GM19043 (cell line): ENCODE results near the gene KIR2DL3.
"Not testable (repeated sequence)": the region's sequence is repeated elsewhere in the genome, so short reads cannot be mapped to it uniquely, and the experiment has no call there.

Experiments
- ATAC-seq: cut with Tn5 transposase; IDR thresholded peaks from one replicate; pipeline ENCODE4 v1.9.1; 2021; ENCODE audit warnings: low read depth; ENCODE audit not compliant: unreplicated experiment

The KIR2DL3 gene

DNA sequence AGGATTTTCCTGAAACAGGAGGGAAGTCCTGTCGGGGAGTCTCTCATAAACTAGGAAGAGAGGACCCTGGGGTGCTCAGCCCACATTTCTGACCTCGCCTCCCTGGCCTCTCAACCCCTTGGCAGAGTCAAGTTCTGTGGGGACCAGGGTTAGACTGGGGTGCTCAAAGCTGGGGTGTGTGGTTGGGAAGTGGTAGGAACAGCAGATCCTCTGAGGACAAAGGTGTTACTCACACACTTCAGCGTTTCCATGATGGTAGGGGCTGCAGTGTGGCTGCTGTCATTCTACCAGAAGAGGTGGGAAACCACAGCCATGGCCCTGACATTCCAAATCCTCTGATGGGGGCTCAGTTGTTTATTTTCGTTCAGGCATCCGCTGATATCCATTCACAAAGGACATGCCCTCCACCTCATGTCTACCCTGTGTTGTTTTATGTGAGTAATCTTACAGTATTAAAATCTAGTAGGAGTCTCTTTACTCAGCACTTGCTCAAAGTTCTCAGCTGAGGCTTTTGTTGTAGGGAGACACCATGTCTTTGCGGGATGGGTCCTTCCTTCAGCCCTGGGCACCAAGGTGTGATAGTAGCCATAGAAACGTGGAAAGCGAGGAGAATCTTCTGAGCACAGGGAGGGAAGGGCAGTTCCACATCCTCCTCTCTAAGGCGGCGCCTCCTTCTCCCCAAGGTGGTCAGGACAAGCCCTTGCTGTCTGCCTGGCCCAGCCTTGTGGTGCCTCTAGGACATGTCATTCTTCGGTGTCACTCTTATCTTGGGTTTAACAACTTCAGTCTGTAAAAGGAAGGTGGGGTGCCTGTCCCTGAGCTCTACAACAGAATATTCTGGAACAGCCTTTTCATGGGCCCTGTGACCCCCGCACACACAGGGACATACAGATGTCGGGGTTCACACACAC lies 1.5 kb downstream of the KIR2DL3 start:
- ATAC-seq, result no peak

GRCh38 chr19:54741950-54742349 lies 3.6 kb downstream of the KIR2DL3 start:
- ATAC-seq, result not testable (repeated sequence)

DNA sequence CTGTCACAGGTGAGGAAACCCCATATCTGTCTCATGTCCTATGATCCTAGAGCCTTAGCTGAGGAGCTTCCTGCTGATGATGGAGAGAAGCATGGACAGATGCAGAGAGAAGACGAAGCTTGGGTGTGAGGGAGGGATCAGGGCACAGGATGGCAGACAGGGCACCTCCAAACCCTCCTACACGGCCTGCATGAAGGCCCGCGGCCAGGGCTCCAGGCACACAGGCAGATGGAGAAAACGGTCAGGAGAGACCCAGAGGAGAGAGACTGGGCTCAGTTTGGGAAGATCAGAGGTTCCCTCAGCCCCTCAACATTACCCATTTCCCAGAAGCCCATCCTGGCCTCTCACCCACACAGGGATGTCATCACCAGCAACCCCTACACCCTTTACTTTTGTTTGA lies 5.8 kb downstream of the KIR2DL3 start:
- ATAC-seq, result not testable (repeated sequence)

DNA sequence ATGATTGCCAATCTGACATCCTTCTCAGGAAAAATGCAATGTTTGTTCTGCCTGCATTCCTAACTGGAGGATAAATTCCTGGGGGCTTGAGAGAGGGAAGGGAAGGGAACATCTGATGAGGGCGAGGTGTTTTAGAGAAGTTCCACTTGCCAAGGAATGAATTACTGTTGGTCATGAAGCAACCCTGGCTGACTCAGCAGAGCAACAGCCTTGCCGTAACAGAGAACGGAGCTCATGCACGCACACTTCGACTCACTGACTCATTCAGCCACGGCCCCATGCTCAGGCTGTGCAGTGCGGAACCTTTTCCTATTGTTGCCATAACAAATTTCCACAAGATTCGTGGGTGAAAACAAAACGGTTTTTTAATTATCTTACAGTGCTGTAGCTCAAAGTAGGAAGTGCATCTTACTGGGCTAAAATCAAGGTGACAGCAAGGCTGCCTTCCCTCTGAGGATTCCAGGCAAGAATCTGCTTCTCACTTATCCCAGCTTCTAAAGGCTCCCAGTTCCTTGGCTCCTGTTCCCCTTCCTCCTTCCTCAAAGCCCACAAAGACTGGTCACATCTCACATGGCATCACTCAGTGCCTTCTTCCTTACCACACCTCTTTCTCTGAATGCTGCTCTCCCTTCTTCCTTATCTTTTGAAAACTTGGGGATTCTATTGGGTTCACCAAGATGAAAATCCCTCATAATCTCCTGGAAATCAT lies 9.5 kb downstream of the KIR2DL3 start:
- ATAC-seq, result not testable (repeated sequence)

GRCh38 chr19:54750276-54750675 lies 12.0 kb downstream of the KIR2DL3 start:
- ATAC-seq, result not testable (repeated sequence)

DNA sequence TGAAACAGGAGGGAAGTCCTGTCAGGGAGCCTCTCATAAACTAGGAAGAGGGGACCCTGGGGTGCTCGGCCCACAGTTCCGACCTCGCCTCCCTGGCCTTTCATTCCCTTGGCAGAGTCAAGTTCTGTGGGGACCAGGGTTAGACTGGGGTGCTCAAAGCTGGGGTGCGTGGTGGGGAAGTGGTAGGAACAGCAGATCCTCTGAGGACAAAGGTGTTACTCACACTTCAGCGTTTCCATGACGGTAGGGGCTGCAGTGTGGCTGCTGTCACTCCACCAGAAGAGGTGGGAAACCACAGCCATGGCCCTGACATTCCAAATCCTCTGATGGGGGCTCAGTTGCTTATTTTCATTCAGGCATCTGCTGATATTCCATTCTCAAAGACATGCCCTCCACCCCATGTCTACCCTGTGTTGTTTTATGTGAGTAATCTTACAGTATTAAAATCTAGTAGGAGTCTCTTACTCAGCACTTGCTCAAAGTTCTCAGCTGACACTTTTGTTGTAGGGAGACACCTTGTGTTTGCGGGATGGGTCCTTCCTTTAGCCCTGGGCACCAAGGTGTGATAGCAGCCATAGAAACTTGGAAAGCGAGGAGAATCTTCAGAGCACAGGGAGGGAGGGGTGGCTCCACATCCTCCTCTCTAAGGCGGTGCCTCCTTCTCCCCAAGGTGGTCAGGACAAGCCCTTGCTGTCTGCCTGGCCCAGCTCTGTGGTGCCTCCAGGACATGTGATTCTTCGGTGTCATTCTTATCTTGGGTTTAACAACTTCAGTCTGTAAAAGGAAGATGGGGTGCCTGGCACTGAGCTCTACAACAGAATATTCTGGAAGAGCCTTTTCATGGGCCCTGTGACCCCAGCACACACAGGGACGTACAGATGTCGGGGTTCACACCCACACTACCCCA lies 18.1 kb downstream of the KIR2DL3 start:
- not testable (repeated sequence) for ATAC-seq

DNA sequence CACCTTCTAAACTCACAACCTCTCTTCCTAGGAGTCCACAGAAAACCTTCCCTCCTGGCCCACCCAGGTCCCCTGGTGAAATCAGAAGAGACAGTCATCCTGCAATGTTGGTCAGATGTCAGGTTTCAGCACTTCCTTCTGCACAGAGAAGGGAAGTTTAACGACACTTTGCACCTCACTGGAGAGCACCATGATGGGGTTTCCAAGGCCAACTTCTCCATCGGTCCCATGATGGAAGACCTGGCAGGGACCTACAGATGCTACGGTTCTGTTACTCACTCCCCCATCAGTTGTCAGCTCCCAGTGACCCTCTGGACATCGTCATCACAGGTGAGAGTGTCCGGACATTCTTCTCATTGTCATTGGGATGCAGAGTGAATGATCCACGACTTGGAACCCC lies 20.3 kb downstream of the KIR2DL3 start:
- not testable (repeated sequence) for ATAC-seq

- not testable (repeated sequence) for ATAC-seq
These were observed 25.9 kb downstream of the KIR2DL3 start for GRCh38 chr19:54764219-54764618.

- ATAC-seq, result not testable (repeated sequence)
These were observed 28.2 kb downstream of the KIR2DL3 start for GRCh38 chr19:54766464-54766863.

GRCh38 chr19:54769646-54770045 lies 31.3 kb downstream of the KIR2DL3 start, which contains the start of gene KIR2DL1:
KIR2DL1 (plus strand) TSS chr19:54769793; CDS start chr19:54769851, 58 bp downstream.
- ATAC-seq, result not testable (repeated sequence)

DNA sequence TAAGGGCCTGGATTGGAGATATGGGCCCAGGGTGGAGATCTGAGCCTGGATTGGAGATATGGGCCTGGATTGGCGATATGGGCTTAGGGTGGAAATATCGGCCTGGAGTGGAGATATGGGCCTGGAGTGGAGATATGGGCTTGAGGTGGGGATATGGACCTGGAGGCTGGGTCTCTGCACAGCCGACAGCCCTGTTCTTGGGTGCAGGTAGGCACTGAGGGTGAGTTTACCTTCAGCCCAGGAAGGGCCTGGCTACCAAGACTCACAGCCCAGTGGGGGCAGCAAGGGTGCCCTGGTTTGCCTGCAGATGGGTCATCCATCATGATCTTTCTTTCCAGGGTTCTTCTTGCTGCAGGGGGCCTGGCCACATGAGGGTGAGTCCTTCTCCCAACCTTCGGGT lies 32.2 kb downstream of the KIR2DL3 start:
- not testable (repeated sequence) for ATAC-seq

GRCh38 chr19:54771018-54771960 lies 33.0 kb downstream of the KIR2DL3 start:
- not testable (repeated sequence) for ATAC-seq

DNA sequence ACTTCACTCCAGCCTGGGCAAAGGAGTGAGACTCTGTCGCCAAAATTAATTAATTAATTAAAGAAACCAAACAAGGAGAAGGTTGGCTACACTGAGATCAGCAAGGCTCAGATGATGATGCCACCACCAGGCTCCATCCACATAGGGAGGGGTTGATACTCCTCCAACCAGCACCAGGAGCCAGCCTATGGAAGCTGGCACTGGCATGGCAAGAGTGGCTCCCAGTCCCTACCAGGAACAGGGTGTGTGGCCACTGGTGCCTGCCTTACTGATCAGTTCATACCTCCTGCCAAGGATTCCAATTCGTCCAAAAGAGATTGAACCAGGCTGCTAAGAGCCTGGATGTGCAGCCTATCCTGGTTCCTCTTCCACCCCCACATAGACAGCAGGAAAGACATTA lies 34.4 kb downstream of the KIR2DL3 start:
- not testable (repeated sequence) for ATAC-seq

DNA sequence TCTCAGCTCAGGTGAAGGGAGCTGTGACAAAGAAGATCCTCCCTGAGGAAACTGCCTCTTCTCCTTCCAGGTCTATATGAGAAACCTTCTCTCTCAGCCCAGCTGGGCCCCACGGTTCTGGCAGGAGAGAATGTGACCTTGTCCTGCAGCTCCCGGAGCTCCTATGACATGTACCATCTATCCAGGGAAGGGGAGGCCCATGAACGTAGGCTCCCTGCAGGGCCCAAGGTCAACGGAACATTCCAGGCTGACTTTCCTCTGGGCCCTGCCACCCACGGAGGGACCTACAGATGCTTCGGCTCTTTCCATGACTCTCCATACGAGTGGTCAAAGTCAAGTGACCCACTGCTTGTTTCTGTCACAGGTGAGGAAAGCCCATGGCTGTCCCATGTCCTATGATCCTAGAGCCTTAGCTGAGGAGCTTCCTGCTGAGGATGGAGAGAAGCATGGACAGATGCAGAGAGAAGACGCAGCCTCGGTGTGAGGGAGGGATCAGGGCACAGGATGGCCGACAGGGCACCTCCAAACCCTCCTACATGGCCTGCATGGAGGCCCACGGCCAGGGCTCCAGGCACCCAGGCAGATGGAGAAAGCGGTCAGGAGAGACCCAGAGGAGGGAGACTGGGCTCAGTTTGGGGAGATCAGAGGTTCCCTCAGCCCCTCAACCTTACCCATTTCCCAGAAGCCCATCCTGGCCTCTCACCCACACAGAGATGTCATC lies 36.9 kb downstream of the KIR2DL3 start:
- ATAC-seq, result not testable (repeated sequence)

- not testable (repeated sequence) for ATAC-seq
These were observed 37.5 kb downstream of the KIR2DL3 start for GRCh38 chr19:54775830-54776229.

DNA sequence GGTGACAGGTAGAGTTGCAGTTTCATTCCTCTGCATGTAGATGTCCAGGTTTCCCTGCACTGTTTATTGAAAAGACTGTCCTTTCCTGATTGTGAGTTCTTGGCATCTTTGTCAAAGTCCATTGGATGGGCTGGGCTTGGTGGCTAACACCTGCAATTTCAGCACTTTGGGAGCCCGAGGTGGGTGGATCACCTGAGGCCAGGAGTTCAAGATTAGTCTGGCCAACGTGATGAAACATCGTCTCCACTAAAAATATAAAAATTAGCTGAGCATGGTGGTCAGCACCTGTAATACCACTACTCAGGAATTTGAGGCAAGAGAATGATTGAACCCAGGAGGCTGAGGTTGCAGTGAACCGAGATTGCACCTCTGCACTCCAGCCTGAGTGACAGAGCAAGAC lies 39.5 kb downstream of the KIR2DL3 start:
- ATAC-seq, result not testable (repeated sequence)

- not testable (repeated sequence) for ATAC-seq
These were observed 40.6 kb downstream of the KIR2DL3 start for GRCh38 chr19:54778896-54779295.

- ATAC-seq, result not testable (repeated sequence)
These were observed 44.6 kb downstream of the KIR2DL3 start for GRCh38 chr19:54782916-54783315.
